HEK293 (cell line): ENCODE measurements around the gene MARCOL.

Source experiments
- CTCF ChIA-PET: fragments of 350-600 bp; formaldehyde crosslinking; extraction: SDS; loops from one replicate; lab custom pipeline; 2021; ENCODE audit warnings: antibody characterized with exemption; lab: Yijun Ruan, JAX
- POLR2A ChIA-PET: fragments of 300-600 bp; formaldehyde crosslinking; extraction: SDS; loops from one replicate; lab custom pipeline; 2020; ENCODE audit warnings: antibody characterized with exemption, inconsistent platforms; lab: Yijun Ruan, JAX
- H3K27ac ChIP-seq: fragments of 200-500 bp; sonication (Bioruptor generic); 2 replicates; pipeline ENCODE4 v1.5.1; 2014; ENCODE audit warnings: low read depth, low read length, control low read depth, inconsistent platforms; ENCODE audit errors: extremely low read depth
- H3K36me3 ChIP-seq, 2 experiments: fragments of 200-500 bp in 1 of 2; sonication (Bioruptor generic) in 1 of 2; 1 replicate in 1 of 2; 2 replicates in 1 of 2; pipeline ENCODE4 v1.5.1; 2014 to 2017; ENCODE audit warnings: inconsistent platforms in 2 of 2, low read length in 2 of 2; ENCODE audit not compliant: control insufficient read depth in 2 of 2, insufficient read depth in 1 of 2
- H3K4me1 ChIP-seq: fragments of 200-500 bp; sonication (Bioruptor generic); 2 replicates; pipeline ENCODE4 v1.5.1; 2014; ENCODE audit warnings: mild to moderate bottlenecking, low read length, inconsistent platforms; ENCODE audit not compliant: control insufficient read depth, insufficient read depth
- H3K4me3 ChIP-seq: 2 replicates; pipeline ENCODE4 v1.5.1; 2011; ENCODE audit warnings: low read depth, mild to moderate bottlenecking, control low read depth, low read length, moderate library complexity
- H3K9me3 ChIP-seq: fragments of 200-500 bp; sonication (Bioruptor generic); 2 replicates; pipeline ENCODE4 v1.5.1; 2014; ENCODE audit warnings: low read depth, low read length, inconsistent platforms; ENCODE audit not compliant: control insufficient read depth, insufficient read depth
- AEBP2 ChIP-seq: fragments of 450-650 bp; formaldehyde crosslinking; IDR thresholded peaks from 2 replicates; pipeline ENCODE4 v1.5.1; 2016; ENCODE audit warnings: missing biosample characterization, missing genetic modification characterization, borderline replicate concordance
- FEZF1 ChIP-seq: fragments of 450-650 bp; formaldehyde crosslinking; IDR thresholded peaks from 2 replicates; pipeline ENCODE4 v1.5.1; 2016; ENCODE audit warnings: missing biosample characterization, missing genetic modification characterization
- GLI2 ChIP-seq: fragments of 450-650 bp; formaldehyde crosslinking; IDR thresholded peaks from 2 replicates; pipeline ENCODE4; 2017; ENCODE audit warnings: missing biosample characterization, missing genetic modification characterization, low read depth, borderline replicate concordance
- SALL2 ChIP-seq: fragments of 450-650 bp; formaldehyde crosslinking; IDR thresholded peaks from 2 replicates; pipeline ENCODE4 v1.5.0; 2017; ENCODE audit warnings: missing biosample characterization, mild to moderate bottlenecking, missing genetic modification characterization, borderline replicate concordance
- SETDB1 ChIP-seq: IDR thresholded peaks from one replicate; pipeline ENCODE4 v1.6.1; 2017; ENCODE audit warnings: mild to moderate bottlenecking, low read length, moderate library complexity, mixed read lengths; ENCODE audit not compliant: insufficient read length
- SP2 ChIP-seq: fragments of 450-650 bp; formaldehyde crosslinking; IDR thresholded peaks from 2 replicates; pipeline ENCODE4 v1.5.1; 2016; ENCODE audit warnings: missing biosample characterization, missing genetic modification characterization
- ZBTB7A ChIP-seq: fragments of 450-650 bp; formaldehyde crosslinking; IDR thresholded peaks from 2 replicates; pipeline ENCODE4 v1.5.1; 2016; ENCODE audit warnings: low read depth, missing biosample characterization, missing genetic modification characterization
- ZFP37 ChIP-seq: fragments of 450-650 bp; formaldehyde crosslinking; IDR thresholded peaks from 2 replicates; pipeline ENCODE4 v1.5.1; 2016; ENCODE audit warnings: missing biosample characterization, missing genetic modification characterization
- ZIC2 ChIP-seq: fragments of 450-650 bp; formaldehyde crosslinking; IDR thresholded peaks from 2 replicates; pipeline ENCODE4 v1.5.1; 2016; ENCODE audit warnings: missing biosample characterization, missing genetic modification characterization
- ZNF133 ChIP-seq: fragments of 450-650 bp; formaldehyde crosslinking; IDR thresholded peaks from 2 replicates; pipeline ENCODE4 v1.5.1; 2016; ENCODE audit warnings: missing biosample characterization, missing genetic modification characterization
- ZNF138 ChIP-seq: fragments of 450-650 bp; formaldehyde crosslinking; IDR thresholded peaks from 2 replicates; pipeline ENCODE4 v1.5.1; 2016; ENCODE audit warnings: missing biosample characterization, missing genetic modification characterization, borderline replicate concordance
- ZNF146 ChIP-seq: fragments of 450-650 bp; formaldehyde crosslinking; IDR thresholded peaks from 2 replicates; pipeline ENCODE4 v1.5.1; 2016; ENCODE audit warnings: missing biosample characterization, missing genetic modification characterization
- ZNF157 ChIP-seq: fragments of 450-650 bp; formaldehyde crosslinking; IDR thresholded peaks from 2 replicates; pipeline ENCODE4 v1.5.1; 2016; ENCODE audit warnings: missing biosample characterization, missing genetic modification characterization
- ZNF184 ChIP-seq: fragments of 450-650 bp; IDR thresholded peaks from 2 replicates; pipeline ENCODE4 v1.5.1; 2018; ENCODE audit warnings: missing biosample characterization, mild to moderate bottlenecking, missing genetic modification characterization
- ZNF19 ChIP-seq: fragments of 450-650 bp; formaldehyde crosslinking; IDR thresholded peaks from 2 replicates; pipeline ENCODE4; 2016; ENCODE audit warnings: missing biosample characterization, missing genetic modification characterization, low read depth
- ZNF24 ChIP-seq: fragments of 450-650 bp; formaldehyde crosslinking; IDR thresholded peaks from 2 replicates; pipeline ENCODE4 v1.5.1; 2016; ENCODE audit warnings: missing biosample characterization, missing genetic modification characterization
- ZNF302 ChIP-seq: fragments of 450-650 bp; formaldehyde crosslinking; IDR thresholded peaks from 2 replicates; pipeline ENCODE4 v1.5.1; 2016; ENCODE audit warnings: missing biosample characterization, missing genetic modification characterization, low read depth
- ZNF341 ChIP-seq: fragments of 450-650 bp; formaldehyde crosslinking; IDR thresholded peaks from 2 replicates; pipeline ENCODE4; 2016; ENCODE audit warnings: low read depth, missing biosample characterization, missing genetic modification characterization
- ZNF423 ChIP-seq: fragments of 450-650 bp; formaldehyde crosslinking; IDR thresholded peaks from 2 replicates; pipeline ENCODE4 v1.5.1; 2016; ENCODE audit warnings: missing biosample characterization, missing genetic modification characterization
- ZNF48 ChIP-seq: fragments of 450-650 bp; formaldehyde crosslinking; IDR thresholded peaks from 2 replicates; pipeline ENCODE4 v1.5.1; 2016; ENCODE audit warnings: missing biosample characterization, missing genetic modification characterization
- ZNF529 ChIP-seq: fragments of 450-650 bp; formaldehyde crosslinking; IDR thresholded peaks from 2 replicates; pipeline ENCODE4 v1.5.1; 2017; ENCODE audit warnings: missing genetic modification characterization, missing biosample characterization; ENCODE audit not compliant: insufficient replicate concordance
- ZNF624 ChIP-seq: fragments of 450-650 bp; formaldehyde crosslinking; IDR thresholded peaks from 2 replicates; pipeline ENCODE4 v1.5.1; 2017; ENCODE audit warnings: missing biosample characterization, missing genetic modification characterization
- ZNF639 ChIP-seq: fragments of 450-650 bp; formaldehyde crosslinking; IDR thresholded peaks from 2 replicates; pipeline ENCODE4 v1.5.1; 2016; ENCODE audit warnings: missing biosample characterization, missing genetic modification characterization
- ZNF701 ChIP-seq: fragments of 450-650 bp; formaldehyde crosslinking; IDR thresholded peaks from 2 replicates; pipeline ENCODE4 v1.5.1; 2016; ENCODE audit warnings: missing biosample characterization, missing genetic modification characterization
- ZNF747 ChIP-seq: fragments of 450-650 bp; formaldehyde crosslinking; IDR thresholded peaks from 2 replicates; pipeline ENCODE4 v1.5.1; 2016; ENCODE audit warnings: missing biosample characterization, missing genetic modification characterization
- ZNF785 ChIP-seq: fragments of 450-650 bp; formaldehyde crosslinking; IDR thresholded peaks from 2 replicates; pipeline ENCODE4 v1.5.1; 2016; ENCODE audit warnings: missing biosample characterization, missing genetic modification characterization
- ZNF791 ChIP-seq: fragments of 450-650 bp; formaldehyde crosslinking; IDR thresholded peaks from 2 replicates; pipeline ENCODE4 v1.5.1; 2016; ENCODE audit warnings: missing biosample characterization, missing genetic modification characterization
- TF ChIP-seq, protein P1 (sequence below): fragments of 450-650 bp; formaldehyde crosslinking; IDR thresholded peaks from 2 replicates; pipeline ENCODE4 v1.5.1; 2016; ENCODE audit warnings: missing biosample characterization, missing genetic modification characterization

Gene MARCOL

GRCh38 chr5:148237785-148238417 lies 424 bp upstream of the MARCOL start (continued):
- TF ChIP-seq ZNF48 (tag by site-specific recombination) (no peak), ZNF133 (tag by site-specific recombination) (no peak), AEBP2 (tag by site-specific recombination) (no peak), FEZF1 (tag by site-specific recombination) (peak; percentile 46), ZNF423 (tag by site-specific recombination) (no peak), ZNF624 (tag by site-specific recombination) (no peak)

DNA sequence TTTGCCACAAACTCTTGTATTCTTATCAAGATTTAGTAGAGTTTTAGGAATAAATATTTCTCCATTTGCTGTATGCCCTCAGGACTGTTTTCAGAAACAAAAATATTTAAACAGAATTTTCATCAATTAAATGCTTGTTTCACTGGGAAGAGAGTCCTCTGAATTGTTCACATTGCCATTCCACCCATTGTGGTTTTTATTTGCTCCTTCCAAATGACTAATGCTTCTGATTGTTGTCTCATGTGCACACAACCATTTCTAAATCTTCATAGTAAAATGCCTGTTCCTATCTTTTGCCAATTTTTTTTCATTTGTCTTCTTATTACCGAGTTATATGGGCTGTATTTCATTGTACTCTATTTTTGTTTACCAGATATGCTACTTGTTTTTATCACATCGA lies 10.6 kb downstream of the MARCOL start:
- no peak overlapping the region for H3K27ac ChIP-seq
- no peaks in the 10 kb centered on the region for H3K4me1 ChIP-seq
- ChIA-PET CTCF (no interaction called here), POLR2A (no interaction called here)
- H3K4me3 ChIP-seq: no peak overlapping the region
- TF ChIP-seq ZNF157 (tag by site-specific recombination): no peak
- TF ChIP-seq ZNF138 (tag by site-specific recombination): no peak
- TF ChIP-seq ZNF302 (tag by site-specific recombination): no peak
- TF ChIP-seq ZNF639 (tag by site-specific recombination): no peak
- TF ChIP-seq ZFP37 (tag by site-specific recombination): no peak
- no peak for TF ChIP-seq ZNF747
- no peak for TF ChIP-seq GLI2 (tag by site-specific recombination)
- no peak for TF ChIP-seq ZNF146 (tag by site-specific recombination)
- TF ChIP-seq ZNF529: no peak
- TF ChIP-seq ZNF24: no peak
- no peak for TF ChIP-seq ZNF19
- TF ChIP-seq SETDB1: no peak
- H3K36me3 ChIP-seq: no peaks in the 10 kb centered on the region
- no peaks in the 10 kb centered on the region for H3K9me3 ChIP-seq

GRCh38 chr5:148255456-148255855 lies 17.1 kb downstream of the MARCOL start:
- Histone ChIP-seq H3K27ac (no peak overlapping the region), H3K9me3 (no peaks in the 10 kb centered on the region), H3K4me1 (no peaks in the 10 kb centered on the region), H3K36me3 (no peaks in the 10 kb centered on the region), H3K4me3 (no peak overlapping the region)
- POLR2A ChIA-PET: no interaction called here
- CTCF ChIA-PET: interaction anchor here (0.7 to 1.0 kb wide), 2 partner anchors 55 to 473 kb away, joined by 3 read pairs; no protein-coding TSS in a partner anchor
- TF ChIP-seq ZNF341 (tag by site-specific recombination) (no peak), SP2 (tag by site-specific recombination) (no peak), SALL2 (tag by site-specific recombination) (no peak), ZNF184 (tag by site-specific recombination) (no peak), ZNF701 (tag by site-specific recombination) (no peak), ZNF791 (tag by site-specific recombination) (no peak), ZBTB7A (tag by site-specific recombination) (no peak), ZNF785 (tag by site-specific recombination) (no peak), ZIC2 (tag by site-specific recombination) (no peak)
- TF ChIP-seq, protein P1, sequence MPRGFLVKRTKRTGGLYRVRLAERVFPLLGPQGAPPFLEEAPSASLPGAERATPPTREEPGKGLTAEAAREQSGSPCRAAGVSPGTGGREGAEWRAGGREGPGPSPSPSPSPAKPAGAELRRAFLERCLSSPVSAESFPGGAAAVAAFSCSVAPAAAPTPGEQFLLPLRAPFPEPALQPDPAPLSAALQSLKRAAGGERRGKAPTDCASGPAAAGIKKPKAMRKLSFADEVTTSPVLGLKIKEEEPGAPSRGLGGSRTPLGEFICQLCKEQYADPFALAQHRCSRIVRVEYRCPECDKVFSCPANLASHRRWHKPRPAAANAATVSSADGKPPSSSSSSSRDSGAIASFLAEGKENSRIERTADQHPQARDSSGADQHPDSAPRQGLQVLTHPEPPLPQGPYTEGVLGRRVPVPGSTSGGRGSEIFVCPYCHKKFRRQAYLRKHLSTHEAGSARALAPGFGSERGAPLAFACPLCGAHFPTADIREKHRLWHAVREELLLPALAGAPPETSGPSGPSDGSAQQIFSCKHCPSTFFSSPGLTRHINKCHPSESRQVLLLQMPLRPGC (tag by site-specific recombination): no peak
